Spleen (tissue), 7 donors: ENCODE results near the gene CA5A.

ENCODE experiments used
- POLR2A ChIP-seq, 3 donors: fragments of 450-650 bp; IDR thresholded peaks; one replicate each; pipeline ENCODE4 v1.5.1; 2017; ENCODE audit warnings: antibody characterized with exemption in 3 of 3, mild to moderate bottlenecking in 1 of 3
- TF ChIP-seq, protein P1 (sequence below), 11 experiments: fragments of 200-600 bp in 7 of 11; fragments of 450-650 bp in 4 of 11; sonication (generic) in 4 of 11; IDR thresholded peaks in 8 of 11; conservative IDR thresholded peaks in 3 of 11; 1 replicate in 7 of 11; 2 replicates in 4 of 11; pipeline versions ENCODE4 v1.4.0 to v1.8.0; 2016 to 2021; ENCODE audit warnings: antibody characterized with exemption in 11 of 11, inconsistent platforms in 4 of 11, mild to moderate bottlenecking in 1 of 11
- donor health status: DM: no; HTN: no; CAD: no; lungs with moderate emphysema.
- donor health status: DM: no; HTN: no; CAD: no.
- donor health status: DM: no; HTN: no; CAD: no.

DNA sequence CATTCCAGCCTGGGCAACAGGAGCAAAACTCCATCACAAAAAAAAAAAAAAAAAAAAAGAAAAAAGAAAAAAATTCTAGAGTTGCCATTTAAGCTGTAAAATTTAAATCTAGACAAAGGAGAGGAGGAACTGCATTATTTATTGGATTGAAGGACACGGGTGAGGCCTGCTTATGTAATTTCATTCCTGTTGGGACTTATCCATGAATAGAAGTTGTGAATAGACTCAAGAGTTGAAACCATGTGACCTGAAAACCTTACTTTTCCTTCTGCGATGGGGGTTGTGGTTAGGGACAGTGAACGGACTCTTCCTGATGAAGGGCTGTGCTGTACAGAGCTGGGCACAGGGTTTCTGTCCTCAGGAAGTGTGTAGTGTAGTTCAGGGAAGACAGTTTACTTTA is 37.4 kb upstream of the CA5A start:
- TF ChIP-seq, protein P1, sequence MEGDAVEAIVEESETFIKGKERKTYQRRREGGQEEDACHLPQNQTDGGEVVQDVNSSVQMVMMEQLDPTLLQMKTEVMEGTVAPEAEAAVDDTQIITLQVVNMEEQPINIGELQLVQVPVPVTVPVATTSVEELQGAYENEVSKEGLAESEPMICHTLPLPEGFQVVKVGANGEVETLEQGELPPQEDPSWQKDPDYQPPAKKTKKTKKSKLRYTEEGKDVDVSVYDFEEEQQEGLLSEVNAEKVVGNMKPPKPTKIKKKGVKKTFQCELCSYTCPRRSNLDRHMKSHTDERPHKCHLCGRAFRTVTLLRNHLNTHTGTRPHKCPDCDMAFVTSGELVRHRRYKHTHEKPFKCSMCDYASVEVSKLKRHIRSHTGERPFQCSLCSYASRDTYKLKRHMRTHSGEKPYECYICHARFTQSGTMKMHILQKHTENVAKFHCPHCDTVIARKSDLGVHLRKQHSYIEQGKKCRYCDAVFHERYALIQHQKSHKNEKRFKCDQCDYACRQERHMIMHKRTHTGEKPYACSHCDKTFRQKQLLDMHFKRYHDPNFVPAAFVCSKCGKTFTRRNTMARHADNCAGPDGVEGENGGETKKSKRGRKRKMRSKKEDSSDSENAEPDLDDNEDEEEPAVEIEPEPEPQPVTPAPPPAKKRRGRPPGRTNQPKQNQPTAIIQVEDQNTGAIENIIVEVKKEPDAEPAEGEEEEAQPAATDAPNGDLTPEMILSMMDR (IDR thresholded peaks at IDR 0.05 in 8 of 11, conservative IDR thresholded peaks at IDR 0.05 in 3 of 11) = no peak
- no peak for TF ChIP-seq POLR2A (IDR thresholded peaks at IDR 0.05)
